ENCODE measurements around the gene WBP1.

The WBP1 gene

GRCh38 chr2:74502720-74503505 is 44.7 kb downstream of the WBP1 start:
- peak; percentile 19 for TF ChIP-seq CTCF (conservative IDR thresholded peaks at IDR 0.05; ENCODE audit: control insufficient read depth, insufficient read depth, low read depth, low read length)
- DNase-seq (ENCODE audit: low read depth): peak; percentile 89
- H3K4me3 ChIP-seq (ENCODE audit: control insufficient read depth, low read depth, low read length): peak overlapping the region; percentile 63

DNA sequence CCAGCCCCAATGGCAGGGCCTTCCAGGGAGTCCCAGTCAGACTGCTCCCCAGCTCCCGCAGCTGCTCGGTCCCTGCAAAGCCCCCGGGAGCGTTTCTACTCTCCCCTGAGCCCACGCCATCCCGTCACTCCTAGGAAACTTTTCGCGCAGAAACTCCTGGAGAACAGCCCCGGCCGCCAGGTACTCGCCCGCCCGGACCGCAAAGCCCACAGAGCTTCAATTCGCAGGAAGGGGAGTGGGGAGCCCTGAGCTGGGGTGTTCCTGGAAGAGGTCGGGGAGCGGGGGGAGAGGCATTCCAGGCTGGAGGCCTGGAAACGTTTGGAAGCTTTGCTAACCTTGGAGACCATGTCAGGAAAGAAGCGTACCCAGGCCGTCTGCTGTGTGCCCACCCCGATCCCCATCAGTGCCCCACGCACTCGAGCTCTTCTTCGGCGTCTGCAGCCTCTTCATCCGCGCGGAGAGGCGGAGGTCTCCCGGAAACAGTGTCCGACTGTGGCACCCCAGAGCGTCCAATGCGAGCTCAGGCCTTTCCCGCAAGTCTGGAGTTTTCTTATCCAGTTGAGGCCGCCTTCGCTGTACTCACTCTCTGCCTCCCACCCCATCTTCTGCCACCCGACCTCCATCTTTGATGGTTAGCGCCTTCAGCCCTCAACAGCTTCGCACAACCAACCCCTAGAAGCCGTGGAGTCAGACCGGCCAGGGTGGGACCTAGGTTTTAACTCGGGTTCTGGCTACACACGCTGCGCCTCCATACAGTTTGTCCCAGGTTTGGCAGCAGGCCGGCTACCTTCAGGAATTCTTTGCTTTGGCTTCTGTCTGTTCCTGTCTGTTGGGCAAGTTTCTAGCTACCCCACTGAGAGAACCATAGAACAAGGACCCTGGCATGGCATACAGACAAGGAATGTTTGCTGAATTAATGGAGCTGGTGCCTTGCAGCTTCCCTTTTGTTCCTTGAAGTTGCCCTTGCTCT is 45.6 kb downstream of the WBP1 start:
- no peak for DNase-seq (ENCODE audit: low read depth)
- TF ChIP-seq CTCF (conservative IDR thresholded peaks at IDR 0.05; ENCODE audit: control insufficient read depth, insufficient read depth, low read depth, low read length): no peak
- H3K4me3 ChIP-seq (ENCODE audit: control insufficient read depth, low read depth, low read length): peak overlapping the region; percentile 63

- DNase-seq (ENCODE audit: low read depth): no peak
- peak overlapping the region; percentile 63 for H3K4me3 ChIP-seq (ENCODE audit: control insufficient read depth, low read depth, low read length)
- TF ChIP-seq CTCF (conservative IDR thresholded peaks at IDR 0.05; ENCODE audit: control insufficient read depth, insufficient read depth, low read depth, low read length): no peak
Measured at GRCh38 chr2:74504591-74504990, 46.4 kb downstream of the WBP1 start.

GRCh38 chr2:74505448-74506246 is 47.4 kb downstream of the WBP1 start:
- peak overlapping the region; percentile 3 for H3K4me3 ChIP-seq (ENCODE audit: control insufficient read depth, low read depth, low read length)
- no peak for TF ChIP-seq CTCF (conservative IDR thresholded peaks at IDR 0.05; ENCODE audit: control insufficient read depth, insufficient read depth, low read depth, low read length)
- no peak for DNase-seq (ENCODE audit: low read depth)

- peak within 1 kb of the TSS; percentile 95 for H3K4me3 ChIP-seq (ENCODE audit: control insufficient read depth, low read depth, low read length)
- peak; percentile 97 for DNase-seq (ENCODE audit: low read depth)
- peak; percentile 19 for TF ChIP-seq CTCF (conservative IDR thresholded peaks at IDR 0.05; ENCODE audit: control insufficient read depth, insufficient read depth, low read depth, low read length)
Measured at GRCh38 chr2:74507145-74507925, 49.1 kb downstream of the WBP1 start, which contains the start of gene PCGF1. PCGF1 (minus strand) TSS chr2:74507695; CDS start chr2:74507668, 27 bp downstream.
